ENCODE measurements around the gene LCE3A.
A peak's percentile ranks its signal among the peaks of the same experiment; 100 is the strongest.
"Not testable (repeated sequence)": the region's sequence is repeated elsewhere in the genome, so short reads cannot be mapped to it uniquely, and the experiment has no call there.

The LCE3A gene, protein sequence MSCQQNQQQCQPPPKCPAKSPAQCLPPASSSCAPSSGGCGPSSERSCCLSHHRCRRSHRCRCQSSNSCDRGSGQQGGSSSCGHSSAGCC

DNA sequence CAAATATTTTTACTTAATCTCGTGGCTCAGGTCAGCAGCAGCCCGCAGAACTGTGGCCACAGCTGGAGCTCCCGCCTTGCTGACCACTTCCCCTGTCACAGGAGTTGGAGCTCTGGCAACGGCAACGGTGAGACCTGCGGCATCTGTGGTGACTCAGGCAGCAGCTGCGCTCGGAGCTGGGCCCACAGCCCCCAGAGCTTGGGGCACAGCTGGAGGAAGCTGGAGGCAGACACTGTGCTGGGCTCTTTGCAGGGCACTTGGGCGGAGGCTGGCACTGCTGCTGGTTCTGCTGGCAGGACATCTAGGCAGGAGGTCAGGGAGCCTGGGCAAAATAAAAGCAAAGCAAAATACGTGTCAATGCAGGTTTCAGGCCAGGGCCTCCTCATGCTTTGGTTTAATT lies at the start of gene LCE3A:
LCE3A (minus strand) TSS at position 301 of the 400 bp plus-strand sequence; CDS start at position 301, 0 bp downstream.
- H3K4me3 Mint-ChIP-seq = no peak within 1 kb of the TSS
- peaks cover 37% of the 10 kb centered on the region for H3K27me3 Mint-ChIP-seq
- H3K9me3 Mint-ChIP-seq = peaks cover 14% of the 10 kb centered on the region
- no peak for ATAC-seq
- no peaks in the 10 kb centered on the region for H3K36me3 Mint-ChIP-seq
- H3K4me1 Mint-ChIP-seq = no peaks in the 10 kb centered on the region
- H3K27ac Mint-ChIP-seq = no peak within 1 kb of the TSS

DNA sequence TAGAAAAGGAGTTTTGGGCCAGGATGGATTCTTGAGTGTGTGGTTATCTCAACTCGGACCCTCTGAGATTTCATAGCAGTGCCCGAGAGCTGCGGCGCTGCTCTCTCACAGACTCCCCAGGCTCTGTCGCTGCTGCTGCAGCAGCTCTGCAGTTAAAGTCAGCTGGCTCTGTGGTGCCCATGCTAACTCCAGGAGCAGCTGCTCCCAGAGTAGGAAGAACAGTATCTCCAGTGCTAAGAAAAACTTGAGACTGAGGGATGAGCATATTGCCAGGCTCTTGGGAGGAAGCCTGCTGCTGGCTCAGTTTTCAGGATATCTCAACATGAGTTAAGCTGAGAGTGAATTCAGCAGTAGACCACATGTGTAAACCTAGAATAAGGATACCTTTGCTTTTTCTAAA lies 44.7 kb upstream of the LCE3A start:
- Mint-ChIP-seq H3K4me3 (no peak overlapping the region), H3K27me3 (peaks cover 45% of the 10 kb centered on the region), H3K27ac (no peak overlapping the region), H3K9me3 (no peaks in the 10 kb centered on the region), H3K4me1 (no peaks in the 10 kb centered on the region), H3K36me3 (no peaks in the 10 kb centered on the region)
- ATAC-seq = no peak

DNA sequence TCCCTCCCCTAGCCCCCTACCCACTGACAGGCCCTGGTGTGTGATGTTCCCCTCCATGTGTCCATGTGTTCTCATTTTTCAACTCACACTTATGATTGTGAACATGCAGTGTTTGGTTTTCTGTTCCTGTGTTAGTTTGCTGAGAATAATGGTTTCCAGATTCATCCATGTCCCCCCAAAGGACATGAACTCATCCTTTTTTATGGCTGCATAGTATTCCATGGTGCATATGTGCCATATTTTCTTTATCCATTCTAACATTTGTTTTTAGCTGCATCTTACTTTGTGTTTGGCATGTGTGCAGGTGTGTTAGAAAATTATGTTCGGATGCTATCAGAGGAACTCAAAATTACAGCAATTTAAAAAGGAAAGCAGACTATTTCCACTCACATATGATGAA lies 43.3 kb upstream of the LCE3A start:
- not testable (repeated sequence) for H3K4me1 Mint-ChIP-seq, H3K4me3 Mint-ChIP-seq, H3K9me3 Mint-ChIP-seq, H3K27ac Mint-ChIP-seq, H3K36me3 Mint-ChIP-seq, ATAC-seq
- peaks cover 48% of the 10 kb centered on the region for H3K27me3 Mint-ChIP-seq

- no peaks in the 10 kb centered on the region for H3K9me3 Mint-ChIP-seq
- no peak within 1 kb of the TSS for H3K4me3 Mint-ChIP-seq
- no peaks in the 10 kb centered on the region for H3K4me1 Mint-ChIP-seq
- no peak within 1 kb of the TSS for H3K27ac Mint-ChIP-seq
- H3K27me3 Mint-ChIP-seq = peaks cover 27% of the 10 kb centered on the region
- H3K36me3 Mint-ChIP-seq = no peaks in the 10 kb centered on the region
- ATAC-seq = no peak
Observed at GRCh38 chr1:152663098-152663497, 40.2 kb upstream of the LCE3A start, which contains the start of gene LCE2D. LCE2D (plus strand) TSS chr1:152663380; CDS start chr1:152664106, 726 bp downstream.

- peaks cover 4% of the 10 kb centered on the region for H3K4me1 Mint-ChIP-seq
- H3K27me3 Mint-ChIP-seq = peaks cover 19% of the 10 kb centered on the region
- no peaks in the 10 kb centered on the region for H3K36me3 Mint-ChIP-seq
Observed at GRCh38 chr1:152658649-152659048, 35.7 kb upstream of the LCE3A start.

GRCh38 chr1:152657677-152658076 lies 34.8 kb upstream of the LCE3A start:
- Mint-ChIP-seq H3K9me3 (no peaks in the 10 kb centered on the region), H3K4me3 (no peak overlapping the region), H3K27me3 (peaks cover 15% of the 10 kb centered on the region), H3K4me1 (peaks cover 5% of the 10 kb centered on the region), H3K27ac (no peak overlapping the region), H3K36me3 (no peaks in the 10 kb centered on the region)
- ATAC-seq = no peak

More at GRCh38 chr1:152658649-152659048, 35.7 kb upstream of the LCE3A start:
- H3K27ac Mint-ChIP-seq = no peak overlapping the region
- H3K9me3 Mint-ChIP-seq = no peaks in the 10 kb centered on the region
- H3K4me3 Mint-ChIP-seq = no peak overlapping the region
- ATAC-seq = no peak

- Mint-ChIP-seq H3K36me3 (no peaks in the 10 kb centered on the region), H3K27me3 (peaks cover 20% of the 10 kb centered on the region), H3K9me3 (no peaks in the 10 kb centered on the region), H3K4me1 (peaks cover 5% of the 10 kb centered on the region), H3K27ac (no peak overlapping the region), H3K4me3 (no peak overlapping the region)
- ATAC-seq = no peak
Observed at GRCh38 chr1:152656459-152656858, 33.6 kb upstream of the LCE3A start.

DNA sequence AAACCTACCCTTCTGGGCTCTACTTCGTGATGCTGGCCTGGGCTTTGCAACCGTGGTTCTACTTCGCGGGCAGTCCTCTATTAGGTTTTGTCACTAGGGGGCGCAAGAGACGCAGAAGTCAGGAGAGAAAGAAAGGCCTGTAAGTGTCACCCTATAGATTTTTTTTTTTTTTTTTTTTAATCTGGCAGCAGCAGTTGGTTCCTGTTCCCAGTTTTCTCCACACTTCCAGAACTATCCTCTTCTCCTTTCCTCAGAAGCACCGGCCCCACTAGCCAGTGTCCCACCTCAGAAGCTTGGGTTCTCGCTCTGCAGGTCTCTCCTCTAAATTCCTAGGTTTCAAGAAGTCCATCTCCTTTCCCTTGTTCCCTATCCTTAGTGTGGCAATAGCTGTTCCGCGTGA lies 31.2 kb upstream of the LCE3A start:
- H3K9me3 Mint-ChIP-seq = no peaks in the 10 kb centered on the region
- no peak overlapping the region for H3K27ac Mint-ChIP-seq
- H3K4me3 Mint-ChIP-seq = no peak overlapping the region

DNA sequence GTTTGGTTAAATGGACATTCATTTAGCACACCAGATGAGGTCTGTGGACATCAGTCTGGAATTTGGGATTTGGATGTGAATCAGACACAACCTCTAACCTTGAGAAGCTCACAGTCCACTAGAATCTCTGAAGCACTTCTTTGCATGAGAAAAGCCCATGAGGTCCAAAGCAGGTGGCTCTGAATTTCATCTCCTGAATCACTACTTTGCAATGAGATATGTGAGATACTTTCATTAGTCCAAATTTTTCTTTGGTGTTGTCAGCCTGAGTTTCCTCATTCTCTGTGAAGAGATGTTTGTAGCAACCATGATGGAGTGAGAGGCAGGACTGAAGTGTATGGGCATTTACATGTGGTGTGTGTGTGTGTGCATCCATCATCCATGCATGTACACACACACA lies 23.8 kb upstream of the LCE3A start:
- ATAC-seq = no peak
- Mint-ChIP-seq H3K4me1 (no peaks in the 10 kb centered on the region), H3K9me3 (no peaks in the 10 kb centered on the region), H3K27me3 (peaks cover 64% of the 10 kb centered on the region), H3K36me3 (no peaks in the 10 kb centered on the region), H3K27ac (no peak overlapping the region), H3K4me3 (no peak overlapping the region)

More for the DNA sequence above, 31.2 kb upstream of the LCE3A start:
- Mint-ChIP-seq H3K36me3 (no peaks in the 10 kb centered on the region), H3K27me3 (peaks cover 39% of the 10 kb centered on the region), H3K4me1 (peaks cover 5% of the 10 kb centered on the region)
- no peak for ATAC-seq

- Mint-ChIP-seq H3K36me3 (no peaks in the 10 kb centered on the region), H3K4me3 (no peak overlapping the region), H3K9me3 (no peaks in the 10 kb centered on the region), H3K27me3 (peaks cover 55% of the 10 kb centered on the region), H3K27ac (no peak overlapping the region), H3K4me1 (no peaks in the 10 kb centered on the region)
- ATAC-seq = no peak
Observed at GRCh38 chr1:152645146-152645545, 22.2 kb upstream of the LCE3A start.

DNA sequence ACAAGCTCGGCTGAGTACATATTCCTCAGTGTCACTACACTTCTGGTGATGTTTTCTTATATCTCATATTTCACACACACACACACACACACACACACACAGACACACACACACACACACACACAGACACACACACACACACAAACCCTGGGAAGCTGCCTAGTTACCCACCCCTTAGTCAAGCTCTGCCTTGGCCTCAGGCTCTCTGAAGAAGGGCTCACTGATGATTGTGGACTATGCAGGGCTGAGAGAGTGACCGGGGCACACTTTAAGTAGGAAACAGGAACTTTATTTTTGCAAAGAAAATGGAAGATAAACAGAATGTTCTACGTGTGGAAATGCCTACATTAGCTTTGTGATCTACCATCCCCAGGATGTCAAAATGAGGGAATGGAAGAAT lies 21.0 kb upstream of the LCE3A start:
- peaks cover 43% of the 10 kb centered on the region for H3K27me3 Mint-ChIP-seq
- ATAC-seq = no peak
- no peak overlapping the region for H3K4me3 Mint-ChIP-seq
- no peaks in the 10 kb centered on the region for H3K36me3 Mint-ChIP-seq
- H3K27ac Mint-ChIP-seq = no peak overlapping the region
- peaks cover 6% of the 10 kb centered on the region for H3K9me3 Mint-ChIP-seq
- no peaks in the 10 kb centered on the region for H3K4me1 Mint-ChIP-seq

GRCh38 chr1:152640351-152640750 lies 17.4 kb upstream of the LCE3A start:
- no peak overlapping the region for H3K4me3 Mint-ChIP-seq
- peaks cover 8% of the 10 kb centered on the region for H3K9me3 Mint-ChIP-seq
- ATAC-seq = no peak
- H3K27ac Mint-ChIP-seq = no peak overlapping the region
- no peaks in the 10 kb centered on the region for H3K4me1 Mint-ChIP-seq
- no peaks in the 10 kb centered on the region for H3K36me3 Mint-ChIP-seq
- H3K27me3 Mint-ChIP-seq = peaks cover 14% of the 10 kb centered on the region

- H3K9me3 Mint-ChIP-seq = peaks cover 7% of the 10 kb centered on the region
- no peaks in the 10 kb centered on the region for H3K4me1 Mint-ChIP-seq
- no peak overlapping the region for H3K4me3 Mint-ChIP-seq
- H3K27me3 Mint-ChIP-seq = peaks cover 59% of the 10 kb centered on the region
- no peak for ATAC-seq
- H3K27ac Mint-ChIP-seq = no peak overlapping the region
- H3K36me3 Mint-ChIP-seq = no peaks in the 10 kb centered on the region
Observed at GRCh38 chr1:152630596-152630995, 7.7 kb upstream of the LCE3A start.

GRCh38 chr1:152626744-152627143 lies 3.8 kb upstream of the LCE3A start:
- Mint-ChIP-seq H3K4me1 (no peaks in the 10 kb centered on the region), H3K36me3 (no peaks in the 10 kb centered on the region), H3K27ac (no peak overlapping the region), H3K9me3 (no peaks in the 10 kb centered on the region), H3K4me3 (no peak overlapping the region), H3K27me3 (peaks cover 66% of the 10 kb centered on the region)
- ATAC-seq = no peak

DNA sequence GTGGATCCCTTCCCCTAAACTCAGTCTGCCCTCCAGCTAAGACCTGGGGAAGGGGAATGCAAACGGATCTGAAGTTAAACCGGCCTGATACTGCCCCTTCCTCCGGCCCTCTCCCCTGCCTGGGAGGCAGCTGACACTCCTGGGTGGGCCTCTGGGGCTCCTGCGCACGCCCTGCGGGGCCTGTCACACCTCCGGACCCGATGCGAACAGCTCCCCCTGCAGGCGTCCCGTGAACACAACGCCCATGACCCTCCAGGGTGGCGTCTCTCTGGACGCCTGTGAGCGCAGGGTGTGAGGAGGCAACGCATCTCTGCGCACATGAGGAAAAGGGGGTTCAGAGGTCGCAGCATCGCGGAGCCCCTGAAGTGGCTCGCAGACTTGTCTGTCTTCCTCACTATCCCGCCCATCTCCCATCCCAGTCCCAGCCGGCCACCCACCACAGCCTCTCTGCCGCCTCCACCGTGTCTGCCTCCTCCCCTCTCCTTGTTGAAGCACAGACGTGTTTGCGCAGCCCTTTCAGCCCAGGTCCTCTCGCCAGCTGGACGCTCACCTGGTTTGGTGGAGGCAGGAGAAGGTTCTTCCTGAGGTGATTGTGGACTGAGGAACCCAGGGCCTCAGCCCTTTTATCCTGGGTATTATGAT lies 421 bp upstream of the LCE3A start:
- peak; percentile 28 for ATAC-seq
- Mint-ChIP-seq H3K9me3 (peaks cover 14% of the 10 kb centered on the region), H3K4me1 (no peaks in the 10 kb centered on the region), H3K27me3 (peaks cover 42% of the 10 kb centered on the region), H3K27ac (no peak overlapping the region), H3K4me3 (no peak overlapping the region), H3K36me3 (no peaks in the 10 kb centered on the region)

- no peak for ATAC-seq
- no peak overlapping the region for H3K4me3 Mint-ChIP-seq
- no peaks in the 10 kb centered on the region for H3K36me3 Mint-ChIP-seq
- H3K4me1 Mint-ChIP-seq = no peaks in the 10 kb centered on the region
- peaks cover 17% of the 10 kb centered on the region for H3K9me3 Mint-ChIP-seq
- peaks cover 33% of the 10 kb centered on the region for H3K27me3 Mint-ChIP-seq
- no peak overlapping the region for H3K27ac Mint-ChIP-seq
Observed at GRCh38 chr1:152621993-152622392, 910 bp downstream of the LCE3A start.
